Smooth muscle cell (in vitro differentiated cells): ENCODE results near the gene TTC39B. TPM values are rescaled to one million over a fixed set of nuclear protein-coding genes. Genes with fewer than 3 reads are reported as not detected.

ENCODE experiments used
- DNase-seq: peaks from one replicate; lab custom pipeline; 2025; ENCODE audit not compliant: unreplicated experiment; lab: John Stamatoyannopoulos, UW
- H2AFZ ChIP-seq: fragments of 200-600 bp; sonication (generic); 2 replicates; pipeline ENCODE4 v1.6.0; 2016; ENCODE audit warnings: antibody characterized with exemption, low read depth, mild to moderate bottlenecking
- H3F3A ChIP-seq: fragments of 200-600 bp; sonication (generic); 2 replicates; pipeline ENCODE4 v1.6.0; 2017; ENCODE audit warnings: antibody characterized with exemption, low read depth
- H3K27ac ChIP-seq: fragments of 200-600 bp; sonication (generic); 2 replicates; pipeline ENCODE4 v1.5.1; 2016; ENCODE audit warnings: low read depth, mild to moderate bottlenecking
- H3K27me3 ChIP-seq: fragments of 200-600 bp; sonication (generic); 2 replicates; pipeline ENCODE4 v1.6.1; 2016; ENCODE audit warnings: low read depth, mild to moderate bottlenecking
- H3K36me3 ChIP-seq: fragments of 200-600 bp; sonication (generic); 2 replicates; pipeline ENCODE4 v1.5.1; 2016; ENCODE audit warnings: low read depth
- H3K4me1 ChIP-seq: fragments of 200-600 bp; sonication (generic); 2 replicates; pipeline ENCODE4 v1.5.1; 2016; ENCODE audit warnings: low read depth
- H3K4me2 ChIP-seq: fragments of 200-600 bp; sonication (generic); 2 replicates; pipeline ENCODE4 v1.6.0; 2016; ENCODE audit warnings: mild to moderate bottlenecking
- H3K4me3 ChIP-seq: fragments of 200-600 bp; sonication (generic); 2 replicates; pipeline ENCODE4 v1.5.1; 2016; ENCODE audit warnings: mild to moderate bottlenecking
- H3K79me2 ChIP-seq: fragments of 200-600 bp; sonication (generic); 2 replicates; pipeline ENCODE4 v1.6.0; 2016; ENCODE audit warnings: low read depth, mild to moderate bottlenecking
- H3K9ac ChIP-seq: fragments of 200-600 bp; sonication (generic); 2 replicates; pipeline ENCODE4 v1.6.0; 2016; ENCODE audit warnings: low read depth
- H3K9me3 ChIP-seq: fragments of 200-600 bp; sonication (generic); replicated peaks from 2 replicates; pipeline ENCODE4 v1.5.1; 2016; ENCODE audit warnings: low read depth
- H4K20me1 ChIP-seq: fragments of 200-600 bp; sonication (generic); 2 replicates; pipeline ENCODE4 v1.6.0; 2016; ENCODE audit warnings: low read depth
- WGBS: methylation state at CpG from one replicate; pipeline ENCODE4 v1.1.7; 2016; ENCODE audit warnings: low lambda C conversion rate; 5-methylcytosine and 5-hydroxymethylcytosine counted together
- polyA plus RNA-seq: library from polyadenylated mRNA; unstranded; fragments of >200 nt; fragmentation: Nextera tagmentation; extraction: Ambion mirVana; gene quantifications from 2 replicates; pipeline ENCODE4 v1.2.1, GENCODE V29; 2016
- total RNA-seq: library from RNA; depleted of rRNA; stranded (reverse); fragments of >200 nt; gene quantifications from 2 replicates; pipeline ENCODE4 v1.2.3, GENCODE V29; 2014
- TF ChIP-seq, protein P1 (sequence below): fragments of 200-600 bp; sonication (generic); IDR thresholded peaks from 2 replicates; pipeline ENCODE4 v1.5.1; 2017; ENCODE audit warnings: borderline replicate concordance, mild to moderate bottlenecking, antibody characterized with exemption; ENCODE audit not compliant: insufficient read depth, poor library complexity, severe bottlenecking

TTC39B gene
- total and polyA plus RNA-seq, 2 experiments from 2014 or later: 3.8 to 13.3 TPM

DNA sequence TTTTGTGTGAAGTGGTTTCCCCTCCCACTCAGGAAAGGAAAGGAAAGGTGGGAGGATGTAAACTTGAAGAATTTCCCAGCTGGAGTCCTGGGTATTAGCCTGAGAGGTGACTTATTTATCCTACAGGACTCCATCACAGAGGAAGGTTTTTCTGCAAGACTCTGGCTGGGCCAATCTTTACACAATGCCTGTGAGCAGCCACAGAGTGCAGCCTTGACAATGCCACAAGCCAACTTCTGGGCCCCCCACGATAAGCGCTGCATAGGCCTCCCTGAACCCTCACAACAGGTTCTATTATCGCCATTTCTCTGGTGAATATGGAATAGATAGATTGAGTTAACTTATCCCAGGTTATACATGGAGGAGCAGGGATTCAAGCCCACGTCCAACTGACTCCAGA lies 12.4 kb downstream of the TTC39B start:
- Histone ChIP-seq H4K20me1 (no peaks in the 10 kb centered on the region), H3K4me1 (no peaks in the 10 kb centered on the region), H2AFZ (no peak overlapping the region), H3K4me2 (no peak overlapping the region), H3K27ac (no peak overlapping the region), H3K9ac (no peak overlapping the region), H3K4me3 (no peak overlapping the region), H3K27me3 (no peaks in the 10 kb centered on the region), H3F3A (no peaks in the 10 kb centered on the region), H3K9me3 (no peaks in the 10 kb centered on the region), H3K36me3 (no peaks in the 10 kb centered on the region), H3K79me2 (no peaks in the 10 kb centered on the region)
- TF ChIP-seq, protein P1, sequence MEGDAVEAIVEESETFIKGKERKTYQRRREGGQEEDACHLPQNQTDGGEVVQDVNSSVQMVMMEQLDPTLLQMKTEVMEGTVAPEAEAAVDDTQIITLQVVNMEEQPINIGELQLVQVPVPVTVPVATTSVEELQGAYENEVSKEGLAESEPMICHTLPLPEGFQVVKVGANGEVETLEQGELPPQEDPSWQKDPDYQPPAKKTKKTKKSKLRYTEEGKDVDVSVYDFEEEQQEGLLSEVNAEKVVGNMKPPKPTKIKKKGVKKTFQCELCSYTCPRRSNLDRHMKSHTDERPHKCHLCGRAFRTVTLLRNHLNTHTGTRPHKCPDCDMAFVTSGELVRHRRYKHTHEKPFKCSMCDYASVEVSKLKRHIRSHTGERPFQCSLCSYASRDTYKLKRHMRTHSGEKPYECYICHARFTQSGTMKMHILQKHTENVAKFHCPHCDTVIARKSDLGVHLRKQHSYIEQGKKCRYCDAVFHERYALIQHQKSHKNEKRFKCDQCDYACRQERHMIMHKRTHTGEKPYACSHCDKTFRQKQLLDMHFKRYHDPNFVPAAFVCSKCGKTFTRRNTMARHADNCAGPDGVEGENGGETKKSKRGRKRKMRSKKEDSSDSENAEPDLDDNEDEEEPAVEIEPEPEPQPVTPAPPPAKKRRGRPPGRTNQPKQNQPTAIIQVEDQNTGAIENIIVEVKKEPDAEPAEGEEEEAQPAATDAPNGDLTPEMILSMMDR: no peak
- no peak for DNase-seq
- 95% methylated on average over 4 of the region's 4 CpGs for WGBS

DNA sequence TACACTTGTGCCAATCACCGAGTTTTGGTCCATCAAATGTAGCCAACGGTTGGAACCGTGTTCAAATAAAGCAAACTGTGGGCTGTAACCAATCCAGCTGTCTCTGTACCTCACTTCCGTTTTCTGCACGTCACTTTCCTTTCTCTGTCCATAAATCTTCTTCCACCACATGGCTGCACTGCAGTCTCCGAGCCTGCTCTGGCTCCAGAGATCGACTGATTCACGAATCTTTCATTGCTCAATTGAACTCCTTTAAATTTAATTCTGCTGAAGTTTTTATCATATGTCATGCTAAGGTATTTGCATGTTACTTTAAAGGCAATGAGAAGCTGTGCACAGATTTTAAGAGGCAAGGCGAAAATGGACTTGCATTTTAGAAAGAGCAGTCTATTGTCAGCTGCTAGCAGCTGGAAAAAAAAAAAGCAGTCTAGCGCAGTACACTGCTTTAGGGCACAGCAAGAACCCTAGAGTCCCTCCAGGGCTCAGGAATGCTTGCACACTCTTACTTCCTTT lies 13.2 kb downstream of the TTC39B start:
- 86% methylated on average over 10 of the region's 10 CpGs for WGBS
- no peak overlapping the region for H3K4me2 ChIP-seq
- no peaks in the 10 kb centered on the region for H3K36me3 ChIP-seq
- TF ChIP-seq, protein P1: no peak
- peaks cover 3% of the 10 kb centered on the region for H3K79me2 ChIP-seq
- H3K27me3 ChIP-seq: no peaks in the 10 kb centered on the region
- no peak overlapping the region for H3K27ac ChIP-seq
- H3K4me3 ChIP-seq: no peak overlapping the region
- H4K20me1 ChIP-seq: no peaks in the 10 kb centered on the region
- no peaks in the 10 kb centered on the region for H3K9me3 ChIP-seq
- DNase-seq: no peak
- no peaks in the 10 kb centered on the region for H3K4me1 ChIP-seq
- no peak overlapping the region for H3K9ac ChIP-seq
- H3F3A ChIP-seq: no peaks in the 10 kb centered on the region
- no peak overlapping the region for H2AFZ ChIP-seq

DNA sequence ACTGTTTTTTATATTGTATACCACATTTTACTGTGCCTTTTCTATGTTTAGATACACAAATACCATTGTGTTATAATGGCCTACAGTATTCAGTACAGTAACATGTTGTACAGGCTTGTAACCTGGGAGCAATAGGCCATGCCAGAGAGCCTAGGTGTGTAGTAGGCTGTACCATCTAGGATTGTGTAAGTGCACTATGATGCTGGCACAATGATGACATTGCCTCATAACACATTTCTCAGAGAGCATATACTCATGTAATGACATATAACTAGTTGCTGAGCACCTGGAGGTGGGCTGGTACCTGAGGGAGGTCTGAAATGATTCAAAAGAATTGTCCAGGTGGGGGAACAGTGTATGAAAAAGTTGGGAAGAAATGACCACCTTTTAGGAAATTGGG lies 13.9 kb downstream of the TTC39B start:
- H3K27me3 ChIP-seq: no peaks in the 10 kb centered on the region
- H3K27ac ChIP-seq: no peak overlapping the region
- no peaks in the 10 kb centered on the region for H3F3A ChIP-seq
- no peaks in the 10 kb centered on the region for H3K9me3 ChIP-seq
- H3K4me2 ChIP-seq: no peak overlapping the region
- H3K79me2 ChIP-seq: peaks cover 3% of the 10 kb centered on the region
- no peaks in the 10 kb centered on the region for H3K4me1 ChIP-seq
- H2AFZ ChIP-seq: no peak overlapping the region
- DNase-seq: no peak
- H4K20me1 ChIP-seq: no peaks in the 10 kb centered on the region
- H3K36me3 ChIP-seq: no peaks in the 10 kb centered on the region
- TF ChIP-seq, protein P1: no peak
- H3K4me3 ChIP-seq: no peak overlapping the region
- H3K9ac ChIP-seq: no peak overlapping the region

DNA sequence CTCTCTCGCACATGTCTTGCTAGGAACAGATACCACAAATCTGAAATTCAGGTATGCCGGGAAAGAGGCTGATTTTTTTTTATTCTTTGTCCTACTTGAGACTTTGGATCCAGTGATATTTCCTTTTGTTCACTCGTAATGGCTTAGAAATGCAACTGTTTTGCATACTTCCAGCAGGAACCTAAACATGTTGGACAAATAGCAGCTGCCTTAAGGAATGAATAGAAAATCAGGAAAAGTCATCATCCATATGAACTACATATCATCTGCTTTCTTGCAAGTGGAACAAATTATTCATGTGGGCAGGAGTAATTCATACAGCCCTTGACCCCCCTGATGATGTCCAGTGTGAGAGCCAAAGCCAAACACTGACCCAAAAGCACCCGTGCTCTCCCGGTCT lies 17.4 kb downstream of the TTC39B start:
- Histone ChIP-seq H3K36me3 (no peaks in the 10 kb centered on the region), H3K27ac (no peak overlapping the region), H3K9me3 (no peaks in the 10 kb centered on the region), H4K20me1 (no peaks in the 10 kb centered on the region), H3K27me3 (no peaks in the 10 kb centered on the region), H3K4me1 (no peaks in the 10 kb centered on the region), H3K9ac (no peak overlapping the region), H3K79me2 (peaks cover 15% of the 10 kb centered on the region), H3K4me2 (no peak overlapping the region), H2AFZ (no peak overlapping the region), H3K4me3 (no peak overlapping the region), H3F3A (no peaks in the 10 kb centered on the region)
- 94% methylated on average over 5 of the region's 5 CpGs for WGBS
- TF ChIP-seq, protein P1: no peak
- no peak for DNase-seq
